OCI-LY7 (cell line): Measurements from ENCODE around the gene FBXO31.

Source experiments
- CTCF ChIP-seq: fragments of 200-600 bp; sonication (generic); conservative IDR thresholded peaks from 2 replicates; pipeline ENCODE4 v1.5.1; 2014; ENCODE audit warnings: mild to moderate bottlenecking, antibody characterized with exemption, low read length, moderate library complexity, mixed read lengths
- EZH2phosphoT487 ChIP-seq: fragments of 200-600 bp; sonication (generic); IDR thresholded peaks from 2 replicates; pipeline ENCODE4 v1.6.1; 2018; ENCODE audit warnings: low read depth, borderline replicate concordance, mild to moderate bottlenecking, mixed run types, antibody characterized with exemption, low read length, moderate library complexity, mixed read lengths

- TF ChIP-seq CTCF (no peak), EZH2phosphoT487 (no peak)
Observed at GRCh38 chr16:87316450-87316922, 67.1 kb downstream of the FBXO31 start.
